Endothelial cell of umbilical vein (primary cell): ENCODE data around the gene SMIM12. TPM values are rescaled to one million over a fixed set of nuclear protein-coding genes. Genes with fewer than 3 reads are reported as not detected.

Experiments
- BruUV-seq: library from RNA; stranded (reverse); fragments of 400-500 nt; replicated peaks from 2 replicates; lab custom pipeline; 2021; lab: Mats Ljungman, UMichigan
- CTCF ChIA-PET: fragments of 300-600, 350-600 bp; sonication (Branson Sonifier 250); formaldehyde crosslinking; loops from one replicate; lab custom pipeline; 2021; ENCODE audit warnings: antibody characterized with exemption, inconsistent platforms; lab: Charles Lee
- POLR2A ChIA-PET: fragments of 300-600, 350-600 bp; sonication (Branson Sonifier 250); formaldehyde crosslinking; loops from one replicate; lab custom pipeline; 2021; ENCODE audit warnings: antibody characterized with exemption, inconsistent platforms; lab: Charles Lee
- DNase-seq: peaks from one replicate; pipeline ENCODE4 v3.0.0-alpha.2; 2011; ENCODE audit warnings: low read depth, low spot score
- FAIRE-seq: peaks from 2 replicates; lab custom pipeline; 2011; peaks lifted over from hg19 to GRCh38; lab: Jason Lieb, UNC
- H2AFZ ChIP-seq: 2 replicates; pipeline ENCODE4 v1.6.0; 2012; ENCODE audit warnings: low read depth, low read length, control low read depth, inconsistent platforms
- H3K27ac ChIP-seq: 2 replicates; pipeline ENCODE4 v1.5.1; 2011; ENCODE audit warnings: low read depth, mild to moderate bottlenecking, control low read depth, low read length, moderate library complexity; ENCODE audit not compliant: insufficient read depth
- H3K27me3 ChIP-seq, 2 experiments: 2 replicates each; pipeline versions ENCODE4 v1.6.0 to v1.6.1; 2011; ENCODE audit warnings: low read length in 2 of 2, mixed read lengths in 1 of 2; ENCODE audit not compliant: control insufficient read depth in 2 of 2, insufficient read depth in 2 of 2
- H3K36me3 ChIP-seq, 2 experiments: 2 replicates in 1 of 2; 3 replicates in 1 of 2; pipeline ENCODE4 v1.5.1; 2011; ENCODE audit warnings: low read length in 2 of 2, mild to moderate bottlenecking in 1 of 2, moderate library complexity in 1 of 2; ENCODE audit not compliant: control insufficient read depth in 2 of 2, insufficient read depth in 2 of 2; ENCODE audit errors: extremely low read depth in 1 of 2
- H3K4me1 ChIP-seq: 3 replicates; pipeline ENCODE4 v1.5.1; 2011; ENCODE audit warnings: mild to moderate bottlenecking, low read length; ENCODE audit not compliant: control insufficient read depth, insufficient read depth; ENCODE audit errors: extremely low read depth
- H3K4me2 ChIP-seq: 2 replicates; pipeline ENCODE4 v1.6.1; 2011; ENCODE audit warnings: low read length, control low read depth, mixed read lengths; ENCODE audit not compliant: insufficient read depth
- H3K4me3 ChIP-seq, 3 experiments: fragments of 200-600 bp in 1 of 3; sonication (generic), shearing (Covaris generic) in 1 of 3; replicated peaks in 1 of 3; 2 replicates each; pipeline ENCODE4 v1.5.1; 2011 to 2016; ENCODE audit warnings: control low read depth in 3 of 3, low read length in 3 of 3, mild to moderate bottlenecking in 2 of 3, inconsistent platforms in 1 of 3, low read depth in 1 of 3, moderate library complexity in 1 of 3; ENCODE audit not compliant: insufficient read depth in 1 of 3
- H3K79me2 ChIP-seq: 2 replicates; pipeline ENCODE4 v1.6.0; 2012; ENCODE audit warnings: low read length, inconsistent platforms; ENCODE audit not compliant: control insufficient read depth, insufficient read depth
- H3K9ac ChIP-seq: replicated peaks from 2 replicates; pipeline ENCODE3; 2011; ENCODE audit warnings: low read length, control low read depth; ENCODE audit not compliant: insufficient read depth; ENCODE audit errors: extremely low read depth
- H3K9me1 ChIP-seq: replicated peaks from 3 replicates; pipeline ENCODE4 v1.6.0; 2011; ENCODE audit warnings: mild to moderate bottlenecking, low read length; ENCODE audit not compliant: control insufficient read depth, insufficient read depth; ENCODE audit errors: extremely low read depth
- H3K9me3 ChIP-seq: replicated peaks from 2 replicates; pipeline ENCODE4 v1.5.1; 2012; ENCODE audit warnings: low read length, inconsistent platforms; ENCODE audit not compliant: control insufficient read depth, insufficient read depth
- H4K20me1 ChIP-seq: replicated peaks from 2 replicates; pipeline ENCODE3; 2011; ENCODE audit warnings: mild to moderate bottlenecking, low read length; ENCODE audit not compliant: control insufficient read depth, insufficient read depth; ENCODE audit errors: extremely low read depth
- EZH2 ChIP-seq: IDR thresholded peaks from 2 replicates; pipeline ENCODE4 v1.6.1; 2012; ENCODE audit warnings: borderline replicate concordance, low read depth, mild to moderate bottlenecking, moderate library complexity, low read length, inconsistent platforms; ENCODE audit not compliant: severe bottlenecking
- FOS ChIP-seq: IDR thresholded peaks from 2 replicates; pipeline ENCODE4 v1.6.1; 2011; ENCODE audit warnings: mild to moderate bottlenecking, low read length, moderate library complexity, borderline replicate concordance; ENCODE audit not compliant: insufficient read depth
- GATA2 ChIP-seq: IDR thresholded peaks from 2 replicates; pipeline ENCODE4 v1.7.0; 2011; ENCODE audit warnings: low read depth, mild to moderate bottlenecking, moderate library complexity, mixed read lengths, low read length; ENCODE audit not compliant: insufficient read length, insufficient read depth
- JUN ChIP-seq: IDR thresholded peaks from 2 replicates; pipeline ENCODE4 v1.6.1; 2011; ENCODE audit warnings: borderline replicate concordance, low read depth; ENCODE audit not compliant: insufficient read length, insufficient read depth
- MYC ChIP-seq: IDR thresholded peaks from one replicate; pipeline ENCODE4 v1.6.1; 2011; ENCODE audit warnings: mild to moderate bottlenecking, low read depth, low read length
- POLR2A ChIP-seq: IDR thresholded peaks from 2 replicates; pipeline ENCODE4 v1.6.1; 2012; ENCODE audit warnings: low read depth, mild to moderate bottlenecking, control low read depth, low read length
- POLR2AphosphoS5 ChIP-seq: IDR thresholded peaks from 2 replicates; pipeline ENCODE4 v1.6.1; 2012; ENCODE audit warnings: low read depth, mild to moderate bottlenecking, control low read depth, low read length, moderate library complexity; ENCODE audit not compliant: insufficient read depth
- dilution Hi-C: fragments of 300-500 bp; cut with MboI; formaldehyde crosslinking; loops from one replicate; pipeline ENCODE4 v1.15.0; 2019; ENCODE audit warnings: low sequenced_read_pairs; ENCODE audit not compliant: extremely low pct_ligation_motif_present
- intact Hi-C: fragments of 100-400 bp; cut with micrococcal nuclease; formaldehyde crosslinking; loops from one replicate; pipeline ENCODE4 v1.10.0; 2022
- polyA plus RNA-seq, 4 experiments: library from polyadenylated mRNA; depleted of rRNA in 3 of 4; stranded (reverse) in 3 of 4; unstranded in 1 of 4; fragments of >200 nt; gene quantifications; 2 replicates each; pipeline versions ENCODE4 v1.2.1 to v1.2.3, GENCODE V29; 2011 to 2012; ENCODE audit warnings: missing spikeins in 1 of 4
- total RNA-seq: library from RNA; stranded (reverse); gene quantifications from 2 replicates; pipeline ENCODE4 v1.2.3, GENCODE V29; 2021
- TF ChIP-seq, protein P1 (sequence below): IDR thresholded peaks from 2 replicates; pipeline ENCODE4 v1.6.1; 2011; ENCODE audit not compliant: insufficient read depth, insufficient read length
- TF ChIP-seq, protein P2 (sequence below), 2 donors: IDR thresholded peaks; 1 replicate in 1 of 2; 2 replicates in 1 of 2; pipeline ENCODE4 v1.5.1; 2011; ENCODE audit warnings: low read length in 2 of 2, mild to moderate bottlenecking in 2 of 2, moderate library complexity in 2 of 2, control low read depth in 1 of 2, inconsistent platforms in 1 of 2, low read depth in 1 of 2; ENCODE audit not compliant: insufficient read depth in 1 of 2; ENCODE audit errors: extremely low read depth in 1 of 2

SMIM12 gene
- total and polyA plus RNA-seq, 2 donors (not counting 3 experiments of a cell fraction or from before 2014, with no cell fraction given) = 66.2 to 85.9 TPM

DNA sequence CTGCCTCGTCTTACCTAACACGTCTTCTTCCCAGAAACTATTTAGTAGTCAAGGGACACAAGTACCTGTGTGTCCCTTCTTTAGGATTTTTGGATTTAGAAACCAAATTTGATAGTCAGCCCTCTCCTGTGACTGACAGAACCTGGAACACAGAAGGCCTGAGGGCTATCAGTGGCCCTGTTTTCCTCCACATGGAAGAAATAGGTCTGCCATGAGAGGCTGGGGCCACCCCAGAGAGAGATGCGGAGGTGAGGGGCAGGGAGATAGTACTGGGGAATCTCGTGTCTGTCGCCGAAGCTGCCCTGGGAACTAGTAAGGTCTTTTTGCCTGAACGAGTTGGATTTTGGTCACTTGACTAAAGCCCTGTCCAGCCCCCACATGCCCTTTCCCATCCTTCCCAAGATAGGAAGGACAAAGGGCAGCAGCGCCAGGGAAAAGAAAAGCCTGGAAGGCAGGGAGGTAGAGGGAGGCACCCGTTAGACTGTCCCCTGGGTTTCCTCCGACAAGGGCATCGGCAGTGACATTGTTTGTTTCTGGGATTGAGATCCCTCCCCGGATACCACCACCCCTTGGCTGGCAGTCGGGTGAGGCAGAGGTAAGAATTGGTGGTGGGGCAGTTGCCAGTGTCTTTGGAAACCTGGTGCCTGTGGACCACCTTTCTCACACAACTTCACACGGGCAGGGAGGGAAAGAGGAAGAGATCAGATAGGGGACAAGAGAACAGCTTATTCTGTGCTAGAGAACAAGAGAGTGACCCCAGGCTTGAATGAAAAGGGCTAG is 19.8 kb downstream of the SMIM12 start:
- H3K9me1 ChIP-seq = no peaks in the 10 kb centered on the region
- H3K79me2 ChIP-seq = no peaks in the 10 kb centered on the region
- TF ChIP-seq, protein P1, sequence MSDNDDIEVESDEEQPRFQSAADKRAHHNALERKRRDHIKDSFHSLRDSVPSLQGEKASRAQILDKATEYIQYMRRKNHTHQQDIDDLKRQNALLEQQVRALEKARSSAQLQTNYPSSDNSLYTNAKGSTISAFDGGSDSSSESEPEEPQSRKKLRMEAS = no peak
- TF ChIP-seq FOS (no peak), JUN (no peak), POLR2AphosphoS5 (no peak), EZH2 (no peak), GATA2 (no peak), POLR2A (no peak), MYC (no peak)
- TF ChIP-seq, protein P2, sequence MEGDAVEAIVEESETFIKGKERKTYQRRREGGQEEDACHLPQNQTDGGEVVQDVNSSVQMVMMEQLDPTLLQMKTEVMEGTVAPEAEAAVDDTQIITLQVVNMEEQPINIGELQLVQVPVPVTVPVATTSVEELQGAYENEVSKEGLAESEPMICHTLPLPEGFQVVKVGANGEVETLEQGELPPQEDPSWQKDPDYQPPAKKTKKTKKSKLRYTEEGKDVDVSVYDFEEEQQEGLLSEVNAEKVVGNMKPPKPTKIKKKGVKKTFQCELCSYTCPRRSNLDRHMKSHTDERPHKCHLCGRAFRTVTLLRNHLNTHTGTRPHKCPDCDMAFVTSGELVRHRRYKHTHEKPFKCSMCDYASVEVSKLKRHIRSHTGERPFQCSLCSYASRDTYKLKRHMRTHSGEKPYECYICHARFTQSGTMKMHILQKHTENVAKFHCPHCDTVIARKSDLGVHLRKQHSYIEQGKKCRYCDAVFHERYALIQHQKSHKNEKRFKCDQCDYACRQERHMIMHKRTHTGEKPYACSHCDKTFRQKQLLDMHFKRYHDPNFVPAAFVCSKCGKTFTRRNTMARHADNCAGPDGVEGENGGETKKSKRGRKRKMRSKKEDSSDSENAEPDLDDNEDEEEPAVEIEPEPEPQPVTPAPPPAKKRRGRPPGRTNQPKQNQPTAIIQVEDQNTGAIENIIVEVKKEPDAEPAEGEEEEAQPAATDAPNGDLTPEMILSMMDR (IDR thresholded peaks at IDR 0.05; ENCODE audit: extremely low read depth in 1 of 2, insufficient read depth in 1 of 2, low read depth in 1 of 2, low read length in 2 of 2) = no peak
- dilution Hi-C loops (no loop called here), intact Hi-C loops (no loop called here)
- DNase-seq (no peak), FAIRE-seq (no peak)
- ChIA-PET CTCF (interaction anchor here (1.8 kb wide), 1 partner anchor 13 kb away, joined by 4 read pairs; no protein-coding TSS in a partner anchor), POLR2A (no interaction called here)
- H3K9ac ChIP-seq = no peak overlapping the region
- no peaks in the 10 kb centered on the region for H4K20me1 ChIP-seq
- H3K27me3 ChIP-seq = no peaks in the 10 kb centered on the region
- no peaks in the 10 kb centered on the region for H3K9me3 ChIP-seq
- no peak overlapping the region for H3K4me3 ChIP-seq
- H3K4me1 ChIP-seq = peaks cover 31% of the 10 kb centered on the region
- no TSS peak for BruUV-seq
- no peak overlapping the region for H3K27ac ChIP-seq
- H3K4me2 ChIP-seq = no peak overlapping the region
- H3K36me3 ChIP-seq = no peaks in the 10 kb centered on the region
- H2AFZ ChIP-seq = no peak overlapping the region
